GM18508 (cell line): ENCODE data around the gene IZUMO4.
A peak's percentile ranks its signal among the peaks of the same experiment; 100 is the strongest.

Source experiments
- ATAC-seq: cut with Tn5 transposase; IDR thresholded peaks from one replicate; pipeline ENCODE4 v1.9.1; 2021; ENCODE audit warnings: moderate number of reproducible peaks; ENCODE audit not compliant: insufficient read depth, unreplicated experiment

Gene IZUMO4, protein sequence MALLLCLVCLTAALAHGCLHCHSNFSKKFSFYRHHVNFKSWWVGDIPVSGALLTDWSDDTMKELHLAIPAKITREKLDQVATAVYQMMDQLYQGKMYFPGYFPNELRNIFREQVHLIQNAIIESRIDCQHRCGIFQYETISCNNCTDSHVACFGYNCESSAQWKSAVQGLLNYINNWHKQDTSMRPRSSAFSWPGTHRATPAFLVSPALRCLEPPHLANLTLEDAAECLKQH

DNA sequence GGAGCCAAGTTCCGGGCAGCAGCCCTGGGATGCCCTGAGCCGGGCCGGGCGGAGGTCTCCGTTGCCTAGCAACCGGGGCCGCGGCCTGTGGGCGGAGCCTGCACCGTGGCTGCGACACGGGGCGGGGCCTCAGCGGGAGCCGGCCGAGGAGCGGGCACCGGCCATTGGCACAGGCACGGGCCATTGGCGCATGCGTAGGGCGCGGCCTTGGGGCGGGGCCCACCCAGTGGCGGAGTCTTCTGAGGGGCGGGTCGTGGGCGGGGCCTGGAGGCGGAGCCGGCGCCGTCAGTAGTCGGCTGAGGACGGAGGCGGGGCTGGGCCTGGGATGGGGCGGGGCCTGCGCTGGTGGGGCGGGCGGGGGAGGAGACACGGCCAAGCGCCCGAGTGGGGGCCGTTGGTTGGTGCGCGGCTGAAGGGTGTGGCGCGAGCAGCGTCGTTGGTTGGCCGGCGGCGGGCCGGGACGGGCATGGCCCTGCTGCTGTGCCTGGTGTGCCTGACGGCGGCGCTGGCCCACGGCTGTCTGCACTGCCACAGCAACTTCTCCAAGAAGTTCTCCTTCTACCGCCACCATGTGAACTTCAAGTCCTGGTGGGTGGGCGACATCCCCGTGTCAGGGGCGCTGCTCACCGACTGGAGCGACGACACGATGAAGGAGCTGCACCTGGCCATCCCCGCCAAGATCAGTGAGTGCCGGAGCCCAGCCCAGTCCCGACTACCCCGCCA is at the start of gene IZUMO4:
Gene IZUMO4, plus strand, starts transcription at position 436 of the 723 bp plus-strand sequence. Its CDS starts 31 bp downstream, at position 467.
- ATAC-seq, result peak; percentile 29

DNA sequence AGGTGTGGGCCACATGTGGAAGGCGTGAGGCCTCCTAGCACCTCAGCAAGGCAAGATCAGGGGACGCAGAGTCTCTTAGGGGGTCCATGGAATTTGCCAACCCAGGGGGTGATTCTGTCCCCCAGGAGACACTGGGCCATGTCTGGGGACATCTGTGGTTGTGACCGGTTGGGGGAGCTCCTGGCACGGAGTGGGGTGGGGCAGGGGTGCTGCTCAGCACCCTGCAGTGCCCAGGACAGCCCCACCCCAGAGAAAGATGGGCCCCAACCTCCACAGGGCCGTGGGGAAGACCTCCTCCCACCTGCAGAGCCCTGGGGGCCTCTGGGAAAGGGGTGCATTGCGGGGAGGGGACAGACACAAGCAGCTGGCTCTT is 49.7 kb upstream of the IZUMO4 start:
- ATAC-seq, result no peak

DNA sequence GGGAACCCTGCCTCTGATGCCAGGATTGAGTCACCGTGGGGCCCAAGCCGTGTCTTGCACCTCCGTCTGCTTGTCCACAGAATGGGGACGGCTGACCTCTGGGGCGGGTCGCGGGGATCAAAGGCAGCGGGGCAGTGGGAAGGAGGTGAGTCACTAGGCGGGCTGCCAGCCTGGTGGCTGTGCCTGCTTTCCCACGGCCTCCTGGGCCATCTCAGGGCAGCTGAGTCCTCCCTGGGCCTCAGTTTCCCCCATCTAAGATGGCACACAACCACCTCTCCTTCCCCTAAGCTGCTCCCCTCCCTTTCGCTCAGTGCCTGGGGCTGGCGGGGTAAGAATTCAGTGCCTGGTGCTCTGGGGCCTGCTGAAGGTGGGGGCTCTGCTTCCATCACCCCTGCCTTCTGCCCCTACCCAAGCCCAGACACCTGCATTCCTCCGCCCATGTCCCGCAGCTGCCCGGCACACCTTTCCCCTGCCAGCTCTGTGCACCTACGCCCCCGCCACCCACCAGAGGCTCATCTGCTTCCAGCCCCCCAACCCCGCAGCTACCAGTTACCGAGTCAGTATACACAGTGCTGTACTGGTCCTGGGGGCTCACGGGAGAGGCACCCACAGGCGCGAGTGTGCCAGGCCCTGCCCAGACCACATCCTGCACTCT is 49.1 kb upstream of the IZUMO4 start:
- no peak for ATAC-seq

DNA sequence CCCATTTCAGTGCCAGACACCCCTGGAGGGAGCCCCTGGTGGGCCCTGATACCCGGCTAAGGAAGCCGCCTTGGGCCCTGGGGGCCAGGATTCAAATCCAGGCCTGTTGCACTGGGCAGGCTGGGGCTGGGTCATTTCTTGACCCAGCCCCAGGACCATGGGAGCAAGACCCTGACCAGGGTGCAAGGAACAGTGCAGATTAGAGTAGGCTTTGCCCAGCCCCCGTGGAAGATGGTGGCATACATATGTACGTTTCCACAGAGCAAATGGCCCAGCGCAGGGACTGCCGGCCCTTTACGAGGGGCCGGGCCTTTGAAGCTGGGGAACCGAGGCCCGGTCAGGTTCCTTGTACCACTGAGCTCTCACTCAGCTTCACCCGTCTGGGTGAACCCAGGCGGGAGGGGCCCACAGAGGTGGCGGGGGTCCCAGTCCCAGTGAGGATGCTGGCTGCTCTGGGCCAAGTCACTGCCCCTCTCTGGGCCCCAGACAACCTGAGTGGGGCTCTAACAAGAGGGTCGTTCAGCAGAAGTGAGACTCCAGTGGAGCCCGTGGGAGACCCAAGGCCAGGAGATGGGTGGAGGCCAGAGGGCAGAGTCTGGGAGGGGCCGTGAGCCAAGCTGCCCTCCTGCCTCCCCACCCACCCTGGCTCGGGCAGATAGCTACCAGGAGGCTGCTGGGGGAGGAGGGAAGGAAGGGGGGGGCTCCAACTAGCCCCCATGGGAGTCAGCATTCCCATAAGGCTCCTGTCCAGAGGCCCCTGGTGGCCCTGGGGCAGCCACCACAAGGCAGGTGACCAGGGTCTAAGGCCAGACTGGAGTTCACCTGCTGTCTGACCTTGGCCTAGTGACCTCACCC is 48.4 kb upstream of the IZUMO4 start:
- no peak for ATAC-seq

DNA sequence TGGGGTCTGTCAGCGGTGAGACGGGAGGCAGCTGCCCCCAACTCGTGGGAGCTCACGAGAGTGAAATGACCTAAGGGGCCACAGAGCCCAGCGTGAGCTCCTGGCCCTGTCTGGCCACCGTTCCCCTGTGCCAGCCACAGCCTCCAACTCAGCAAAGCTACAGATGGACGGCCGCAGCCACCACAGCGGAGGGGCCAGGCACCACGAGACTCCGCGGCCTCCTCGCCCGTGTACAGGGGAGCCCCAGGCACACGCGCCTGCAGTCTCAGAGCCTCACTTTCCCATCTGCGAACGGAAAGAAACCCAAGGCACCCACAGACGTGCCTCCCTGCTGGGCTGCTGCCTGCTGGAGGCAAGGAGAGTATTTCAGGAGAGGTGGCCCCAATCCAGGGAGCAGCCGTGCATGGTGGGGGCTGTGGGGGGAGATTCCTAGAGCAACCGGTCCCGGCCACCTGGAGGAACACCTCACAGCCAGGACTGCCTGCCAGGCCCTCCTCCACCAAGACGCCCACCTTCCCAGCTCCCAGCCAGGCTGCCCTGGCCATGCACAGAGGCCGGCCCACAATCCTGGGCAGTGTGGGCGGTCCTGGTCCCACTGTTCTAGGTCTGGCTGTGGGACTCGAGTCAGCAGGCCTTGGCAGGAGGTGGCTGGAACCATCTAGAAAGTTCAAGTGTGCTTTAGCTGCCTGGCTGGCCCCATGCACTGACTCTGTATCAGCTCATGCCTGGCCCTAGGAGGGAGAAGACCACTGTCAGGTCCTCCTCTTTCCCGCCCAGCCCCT is 47.6 kb upstream of the IZUMO4 start:
- no peak for ATAC-seq

DNA sequence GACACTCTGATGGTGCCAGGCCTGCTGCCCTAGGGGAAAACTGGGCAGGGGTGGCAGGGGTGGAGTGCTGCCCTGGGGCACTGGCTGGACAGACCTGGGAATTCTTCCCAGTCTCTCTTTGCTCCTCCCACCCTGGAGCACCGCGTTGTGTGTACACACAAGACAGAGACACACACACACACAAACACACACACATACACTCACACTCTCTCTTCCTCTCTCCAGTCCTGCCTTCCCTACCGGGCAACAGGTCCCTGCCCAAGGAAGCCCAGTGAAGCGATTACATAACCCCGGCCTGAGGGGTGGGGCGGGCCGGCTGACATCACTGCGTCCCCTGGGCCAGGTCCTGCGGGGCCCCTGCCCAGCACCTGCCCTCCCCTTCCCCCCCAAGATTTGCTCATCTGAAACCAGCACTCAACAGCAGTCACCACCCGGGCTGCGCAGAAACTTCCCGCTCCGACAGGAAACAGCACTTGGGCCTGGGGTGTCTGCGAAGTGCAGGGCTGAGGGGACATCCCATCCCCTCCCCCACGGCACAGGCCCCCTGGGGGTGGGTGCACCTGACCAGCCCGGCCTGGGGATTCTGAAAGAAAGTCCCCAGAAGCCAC is 46.9 kb upstream of the IZUMO4 start:
- ATAC-seq, result no peak

DNA sequence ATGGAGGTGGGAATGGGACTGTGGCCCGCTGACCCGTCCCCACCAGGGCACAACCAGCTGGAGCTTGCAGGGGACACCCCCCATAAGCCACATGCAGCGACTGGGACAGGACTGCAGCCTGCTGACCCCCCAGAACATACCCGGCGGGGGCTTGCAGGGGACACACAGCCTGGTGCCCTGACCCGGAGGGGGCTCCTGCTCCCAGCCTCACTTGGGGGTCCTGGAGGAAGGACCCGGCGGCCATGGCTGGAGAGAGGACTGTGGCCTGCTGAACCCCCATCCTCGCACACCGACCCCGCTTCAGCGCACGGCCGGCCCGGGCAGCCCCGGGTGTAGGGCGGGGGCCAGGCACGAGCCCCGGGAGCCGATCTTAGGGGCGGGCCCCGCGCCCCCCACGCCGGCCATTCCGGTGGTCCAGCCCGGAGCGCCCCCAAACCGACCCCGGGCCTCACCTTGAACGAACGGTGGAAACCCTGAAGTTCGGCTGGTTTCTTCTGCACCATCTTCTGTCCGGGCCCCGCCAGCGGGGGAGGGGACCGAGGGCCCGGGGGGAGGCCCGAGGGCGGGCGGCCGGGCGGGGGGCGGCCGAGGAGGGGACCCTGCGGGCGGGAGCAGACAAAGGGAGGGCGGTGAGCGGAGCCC is 46.2 kb upstream of the IZUMO4 start:
- ATAC-seq, result no peak

DNA sequence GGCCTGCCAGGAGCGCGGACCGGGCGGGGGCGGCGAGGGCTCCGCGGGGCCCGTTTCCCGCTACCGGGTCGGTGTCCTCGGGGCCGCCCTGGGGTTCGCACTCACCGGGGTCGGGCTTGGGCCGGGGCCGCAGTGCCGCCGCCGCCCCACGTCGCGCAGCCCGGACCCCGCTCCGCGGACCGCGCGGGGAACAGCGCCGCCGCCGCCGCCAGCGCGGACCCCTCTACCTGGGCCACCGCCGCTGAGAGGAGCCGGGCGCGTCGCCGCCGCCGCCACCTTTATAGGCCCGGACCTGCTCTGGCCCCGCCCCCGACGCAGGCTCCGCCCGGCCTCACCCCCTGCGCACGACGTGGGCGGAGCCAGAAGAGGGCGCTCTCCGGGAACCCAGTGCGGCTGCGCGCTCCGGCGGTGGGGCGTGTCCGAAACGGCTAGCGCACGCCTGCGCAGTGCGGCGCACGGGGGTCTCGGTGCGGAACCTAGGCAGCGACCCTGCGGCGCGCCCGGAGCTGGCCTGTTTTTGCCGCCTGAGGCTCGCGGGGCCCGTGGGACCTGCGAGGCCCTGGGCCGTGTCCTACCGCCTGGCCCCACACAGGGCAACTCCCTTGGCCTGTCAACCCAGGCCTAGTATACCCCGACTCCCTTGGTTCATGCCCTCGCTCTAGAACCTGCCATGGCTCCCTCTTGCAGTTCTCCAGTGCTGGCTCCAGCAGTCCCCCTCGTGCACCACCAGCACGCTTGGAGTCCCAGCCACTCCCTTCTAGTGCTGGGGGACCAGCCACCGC is 45.5 kb upstream of the IZUMO4 start, which contains the start of gene MKNK2:
Gene MKNK2, minus strand, starts transcription at position 254 of the 782 bp plus-strand sequence. CDS start 393 bp downstream, outside the sequence.
- ATAC-seq, result no peak

DNA sequence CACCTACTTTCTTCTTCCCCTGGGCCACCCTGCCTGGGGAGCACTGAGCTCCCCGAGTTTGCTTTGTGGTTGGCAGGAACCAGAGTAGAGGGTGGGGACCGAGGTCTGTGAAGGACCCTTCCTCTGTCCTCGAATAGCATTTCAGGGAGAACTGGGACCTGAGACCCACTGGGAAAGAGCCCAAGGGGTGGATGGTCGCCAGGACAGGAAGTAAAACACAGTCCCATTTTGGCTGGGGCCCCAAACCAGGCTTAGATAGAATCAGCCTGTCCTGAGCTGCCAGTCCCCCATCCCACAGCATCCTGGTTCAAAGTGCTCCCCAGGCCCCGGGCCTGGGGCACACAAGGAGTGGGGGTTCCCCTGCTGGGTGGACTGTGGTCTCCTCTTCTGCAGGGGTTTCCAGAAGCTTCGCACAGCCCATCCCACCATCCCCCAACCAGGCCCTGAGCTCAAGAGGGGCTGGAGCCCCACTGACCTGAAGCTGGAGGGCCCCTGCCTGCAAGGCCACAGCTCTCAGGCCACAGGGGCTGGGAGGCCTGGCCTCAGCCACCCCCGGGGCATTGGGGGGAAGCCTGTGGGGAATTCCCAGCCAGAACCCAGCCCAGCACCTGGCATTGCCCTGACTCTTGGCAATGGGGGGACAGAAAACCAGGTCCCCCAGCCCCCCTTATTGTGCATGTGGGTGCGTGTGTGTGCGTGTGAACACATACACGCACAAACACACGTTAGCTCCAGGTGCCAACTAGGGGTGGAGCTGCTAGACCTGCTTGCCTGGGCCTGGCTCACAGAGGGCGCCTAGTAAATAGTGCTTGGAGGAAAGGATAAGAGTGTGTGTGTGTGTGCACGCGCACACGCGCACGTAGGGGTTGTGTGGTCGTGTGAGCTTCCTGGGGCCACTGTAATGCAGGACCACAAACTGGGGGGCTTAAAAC is 44.7 kb upstream of the IZUMO4 start:
- no peak for ATAC-seq

DNA sequence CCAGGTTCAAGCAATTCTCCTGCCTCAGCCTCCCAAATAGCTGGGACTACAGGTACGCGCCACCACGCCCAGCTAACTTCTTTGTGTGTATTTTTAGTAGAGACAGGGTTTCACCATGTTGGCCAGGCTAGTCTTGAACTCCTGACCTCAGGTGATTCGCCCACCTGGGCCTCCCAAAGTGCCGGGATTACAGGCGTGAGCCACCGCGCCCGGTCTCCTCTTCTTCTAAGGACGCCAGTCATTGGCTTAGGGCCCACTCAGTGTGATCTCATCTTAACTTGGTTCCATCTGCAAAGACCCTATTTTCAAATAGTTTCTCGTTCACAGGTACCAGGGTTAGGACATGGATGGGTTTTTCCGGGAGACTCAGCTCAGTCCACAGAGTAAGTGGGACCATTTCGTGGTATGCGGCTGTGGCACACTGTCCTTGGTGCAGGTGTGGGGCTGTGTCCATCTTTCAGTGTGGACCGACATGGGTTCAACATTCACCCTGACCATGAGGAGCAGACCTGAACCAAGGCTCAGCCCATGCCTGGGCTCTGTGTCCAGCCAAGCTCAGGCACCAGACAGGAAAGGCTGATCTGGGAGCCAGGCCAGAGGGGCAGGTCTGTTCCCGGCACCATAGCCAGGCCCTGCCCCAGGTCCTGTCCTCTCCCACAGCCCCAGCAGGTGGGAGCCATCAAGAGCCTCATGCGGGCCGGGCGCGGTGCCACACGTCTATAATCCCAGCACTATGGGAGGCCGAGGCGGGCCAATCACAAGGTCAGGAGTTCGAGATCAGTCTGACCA is 42.9 kb upstream of the IZUMO4 start:
- no peak for ATAC-seq

DNA sequence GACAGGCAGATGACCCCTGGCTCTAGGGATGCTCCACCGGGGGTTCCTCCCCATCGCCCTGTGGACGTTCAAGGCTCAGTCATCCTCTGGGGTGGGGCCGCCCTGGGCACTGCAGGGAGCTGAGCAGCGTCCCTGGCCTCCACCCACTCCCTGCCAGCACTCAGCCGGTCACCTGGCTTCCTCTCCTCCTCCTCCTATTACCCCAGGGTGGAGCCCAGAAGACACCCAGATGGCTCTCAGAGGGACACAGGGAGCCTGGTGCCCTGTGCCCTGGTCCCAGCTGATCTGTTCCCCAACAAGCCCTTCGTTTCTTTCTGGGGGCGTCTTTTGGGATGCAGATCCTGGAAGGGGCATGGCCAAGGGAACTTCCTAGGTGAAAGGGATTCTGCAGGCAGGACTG is 42.0 kb upstream of the IZUMO4 start:
- no peak for ATAC-seq

DNA sequence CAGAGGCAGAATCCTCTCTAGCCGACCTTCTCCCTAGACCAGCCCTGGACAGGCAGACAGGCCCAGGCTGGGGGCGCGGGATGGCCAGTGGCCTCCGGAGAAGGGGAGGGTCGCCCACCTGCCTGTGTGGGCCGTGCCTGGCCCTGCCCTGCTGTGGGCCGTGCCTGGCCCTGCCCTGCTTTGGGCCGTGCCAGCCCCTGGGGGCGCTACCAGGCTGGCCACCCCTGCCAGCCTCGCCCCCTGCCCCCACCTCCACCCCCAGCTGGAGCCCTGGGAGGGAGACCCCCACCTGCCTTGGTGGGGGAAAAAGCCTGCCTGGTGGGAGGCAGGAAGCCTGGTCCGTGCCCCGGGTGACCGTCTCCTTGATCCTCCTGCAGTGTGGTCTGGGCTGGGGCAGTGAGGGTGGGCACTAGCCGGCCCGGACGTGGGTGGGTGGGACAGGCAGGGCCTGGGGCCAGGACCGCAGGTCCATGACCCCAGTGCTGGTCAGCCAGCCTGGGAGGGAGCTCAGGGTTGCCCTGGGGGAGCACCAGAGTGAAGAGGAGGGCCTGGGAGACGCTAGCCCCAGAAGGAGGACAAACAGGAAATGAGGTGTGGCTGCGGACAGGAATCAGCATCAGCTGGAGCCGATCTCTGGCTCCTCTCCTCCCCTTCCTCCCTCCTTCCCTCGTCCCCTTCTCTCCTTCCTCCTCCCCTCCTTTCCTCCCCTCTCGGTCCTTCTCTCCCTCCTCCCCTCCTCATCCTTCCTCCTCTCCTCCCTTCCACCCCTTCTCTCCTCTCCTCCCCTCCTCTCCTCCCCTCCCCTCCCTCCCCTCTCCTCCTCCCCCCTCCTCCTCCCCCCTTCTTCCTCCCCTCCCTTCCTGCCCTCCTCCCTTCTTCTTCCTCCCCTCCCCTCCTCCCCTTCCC is 40.5 kb upstream of the IZUMO4 start:
- no peak for ATAC-seq

DNA sequence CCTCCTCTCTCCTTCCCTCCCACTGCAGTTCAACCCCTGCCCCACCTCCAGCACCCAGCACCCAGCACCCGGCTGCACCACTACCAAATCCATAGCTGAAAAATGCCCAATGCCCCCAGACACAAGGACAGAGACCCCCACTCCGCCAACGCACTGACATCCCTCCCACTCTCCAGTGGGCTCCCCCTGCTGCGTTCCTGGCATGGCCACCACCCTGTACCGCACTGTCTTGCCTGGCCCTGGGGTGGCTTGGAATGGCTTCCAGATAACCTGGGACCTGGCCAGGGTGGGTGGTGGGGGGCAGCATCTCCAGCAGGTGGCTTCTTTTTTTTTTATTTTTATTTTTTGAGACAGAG is 39.9 kb upstream of the IZUMO4 start:
- no peak for ATAC-seq

DNA sequence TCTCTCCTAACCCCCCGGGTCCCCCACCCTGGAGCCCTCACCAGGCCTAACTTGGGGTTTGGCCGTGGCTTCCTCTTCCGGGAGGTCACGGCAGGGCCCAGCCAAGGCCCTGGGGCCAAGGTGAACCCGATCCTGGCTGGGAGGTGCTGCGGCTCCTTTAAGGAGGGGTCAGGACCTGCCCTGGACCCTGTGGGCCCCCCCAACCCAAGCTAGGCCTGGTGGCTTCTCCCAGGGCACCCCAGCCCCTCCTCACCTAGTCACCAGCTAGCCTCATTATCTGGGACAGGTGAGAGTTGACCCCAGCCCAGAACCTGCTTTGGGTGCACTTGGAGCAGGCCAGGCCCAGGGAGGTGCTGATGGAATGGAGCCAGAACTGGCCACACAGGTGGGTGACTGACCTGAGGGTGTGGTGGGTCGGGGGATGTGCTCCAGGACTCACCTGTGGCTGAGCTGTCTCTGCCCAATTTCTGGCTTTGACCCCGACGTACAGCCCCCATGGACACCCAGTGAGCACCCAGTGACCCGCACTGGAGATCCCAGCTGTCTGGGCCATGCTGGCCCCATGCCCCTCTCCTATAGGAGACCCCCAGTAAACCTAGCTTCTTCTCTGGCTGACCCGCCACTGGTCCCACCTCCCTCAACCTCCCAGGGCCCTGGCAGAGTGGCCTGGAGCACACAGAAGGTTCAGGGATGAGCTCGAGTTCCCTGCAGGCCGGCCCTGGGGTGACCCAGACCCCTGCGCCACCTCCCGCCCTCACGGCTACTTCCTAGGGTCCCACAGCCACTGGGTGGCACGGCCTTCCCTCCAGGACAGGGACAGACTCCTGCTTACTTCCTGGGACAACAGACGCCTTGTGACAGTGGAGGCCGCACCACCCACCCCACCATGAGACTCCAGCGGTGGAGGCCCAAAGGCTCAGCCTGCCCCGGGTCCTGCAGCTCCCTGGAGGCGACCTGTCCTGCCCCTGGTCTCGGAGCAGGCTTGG is 38.9 kb upstream of the IZUMO4 start:
- no peak for ATAC-seq
